MM.1S (cell line): ENCODE results near the gene WRAP73.

Experiments used
- EZH2 ChIP-seq: fragments of 300-600 bp; sonication (generic); optimal IDR thresholded peaks from 2 replicates; pipeline ENCODE3; 2017; ENCODE audit warnings: low read depth, mild to moderate bottlenecking, antibody characterized with exemption, low read length, mixed read lengths
- EZH2phosphoT487 ChIP-seq: fragments of 300-600 bp; sonication (generic); IDR thresholded peaks from 2 replicates; pipeline ENCODE4 v1.6.1; 2018; ENCODE audit warnings: antibody characterized with exemption, low read length
- TF ChIP-seq, protein P1 (sequence below): fragments of 300-600 bp; sonication (generic); IDR thresholded peaks from 2 replicates; pipeline ENCODE4 v1.5.1; 2016; ENCODE audit warnings: antibody characterized with exemption, low read length, mixed read lengths

DNA sequence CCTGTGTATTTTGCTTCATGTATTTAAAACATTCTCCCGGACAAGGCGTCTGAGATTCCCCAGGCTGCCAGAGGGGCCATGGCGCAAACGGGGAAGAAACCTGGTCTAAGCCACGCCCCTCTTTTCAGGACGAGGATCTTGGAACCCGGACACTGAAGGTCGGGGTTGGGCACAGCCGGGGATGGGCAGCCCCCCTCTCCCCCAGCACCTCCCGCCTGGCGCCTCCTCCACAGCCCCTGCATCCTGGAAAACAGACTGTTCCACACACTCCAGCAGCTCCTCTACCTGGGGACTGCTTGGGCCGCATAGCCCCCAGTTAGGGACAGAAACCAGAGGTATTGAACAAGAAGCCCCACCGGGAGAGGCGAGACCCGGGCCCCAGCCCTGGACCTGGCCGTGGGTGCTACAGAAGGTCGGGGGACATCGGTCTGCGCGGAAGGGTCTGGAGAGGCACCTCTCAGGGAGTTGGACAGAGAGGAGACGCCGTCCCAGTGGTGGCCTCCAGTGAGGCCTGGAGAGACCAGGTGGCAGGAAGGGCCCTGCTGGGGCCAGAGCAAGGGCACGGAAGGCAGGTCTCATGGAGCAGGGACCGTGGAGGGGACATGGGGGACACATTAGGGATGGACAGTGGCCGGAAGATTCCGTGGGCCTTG, 7.8 kb upstream of the WRAP73 start:
- no peak for TF ChIP-seq EZH2
- TF ChIP-seq, protein P1, sequence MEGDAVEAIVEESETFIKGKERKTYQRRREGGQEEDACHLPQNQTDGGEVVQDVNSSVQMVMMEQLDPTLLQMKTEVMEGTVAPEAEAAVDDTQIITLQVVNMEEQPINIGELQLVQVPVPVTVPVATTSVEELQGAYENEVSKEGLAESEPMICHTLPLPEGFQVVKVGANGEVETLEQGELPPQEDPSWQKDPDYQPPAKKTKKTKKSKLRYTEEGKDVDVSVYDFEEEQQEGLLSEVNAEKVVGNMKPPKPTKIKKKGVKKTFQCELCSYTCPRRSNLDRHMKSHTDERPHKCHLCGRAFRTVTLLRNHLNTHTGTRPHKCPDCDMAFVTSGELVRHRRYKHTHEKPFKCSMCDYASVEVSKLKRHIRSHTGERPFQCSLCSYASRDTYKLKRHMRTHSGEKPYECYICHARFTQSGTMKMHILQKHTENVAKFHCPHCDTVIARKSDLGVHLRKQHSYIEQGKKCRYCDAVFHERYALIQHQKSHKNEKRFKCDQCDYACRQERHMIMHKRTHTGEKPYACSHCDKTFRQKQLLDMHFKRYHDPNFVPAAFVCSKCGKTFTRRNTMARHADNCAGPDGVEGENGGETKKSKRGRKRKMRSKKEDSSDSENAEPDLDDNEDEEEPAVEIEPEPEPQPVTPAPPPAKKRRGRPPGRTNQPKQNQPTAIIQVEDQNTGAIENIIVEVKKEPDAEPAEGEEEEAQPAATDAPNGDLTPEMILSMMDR, result no peak
- no peak for TF ChIP-seq EZH2phosphoT487
